ENCODE results near the gene MRPS17. TPM values are rescaled to one million over a fixed set of nuclear protein-coding genes. Genes with fewer than 3 reads are reported as not detected.

The MRPS17 gene
- total RNA-seq, 1 experiment from 2014 or later: 32.6 TPM

- intact Hi-C loops (cut with micrococcal nuclease; ENCODE audit: unreplicated experiment): no loop called here
- Mint-ChIP-seq H3K27me3 (ENCODE audit: unreplicated experiment) (no peaks in the 10 kb centered on the region), H3K4me1 (ENCODE audit: low read depth, unreplicated experiment) (no peaks in the 10 kb centered on the region), H3K9me3 (ENCODE audit: low read depth, unreplicated experiment) (no peaks in the 10 kb centered on the region), H3K27ac (ENCODE audit: unreplicated experiment) (no peak overlapping the region), H3K36me3 (ENCODE audit: insufficient read depth, unreplicated experiment) (peaks cover 15% of the 10 kb centered on the region), H3K4me3 (ENCODE audit: low read depth, unreplicated experiment) (no peak overlapping the region)
- CTCF ChIA-PET: interaction anchor here (0.7 to 1.1 kb wide), 2 partner anchors 11 to 51 kb away, joined by 4 to 7 read pairs; no protein-coding TSS in a partner anchor
- no peak for TF ChIP-seq CTCF (IDR thresholded peaks at IDR 0.05; ENCODE audit: unreplicated experiment)
- BruUV-seq (replicated peaks): no TSS peak
- no peak for DNase-seq
These were observed 17.7 kb downstream of the MRPS17 start for GRCh38 chr7:55969391-55969790.

GRCh38 chr7:55970561-55970960 is 18.9 kb downstream of the MRPS17 start:
- H3K27me3 Mint-ChIP-seq (ENCODE audit: unreplicated experiment): no peaks in the 10 kb centered on the region
- no peaks in the 10 kb centered on the region for H3K4me1 Mint-ChIP-seq (ENCODE audit: low read depth, unreplicated experiment)
- intact Hi-C loops (cut with micrococcal nuclease; ENCODE audit: unreplicated experiment): no loop called here
- no peaks in the 10 kb centered on the region for H3K9me3 Mint-ChIP-seq (ENCODE audit: low read depth, unreplicated experiment)
- no peak for DNase-seq
- TF ChIP-seq CTCF (IDR thresholded peaks at IDR 0.05; ENCODE audit: unreplicated experiment): no peak
- H3K36me3 Mint-ChIP-seq (ENCODE audit: insufficient read depth, unreplicated experiment): peaks cover 9% of the 10 kb centered on the region
- CTCF ChIA-PET: no interaction called here
- no peak overlapping the region for H3K27ac Mint-ChIP-seq (ENCODE audit: unreplicated experiment)
- no peak overlapping the region for H3K4me3 Mint-ChIP-seq (ENCODE audit: low read depth, unreplicated experiment)
- BruUV-seq (replicated peaks): no TSS peak

GRCh38 chr7:55970978-55971377 is 19.3 kb downstream of the MRPS17 start:
- Mint-ChIP-seq H3K27ac (ENCODE audit: unreplicated experiment) (no peak overlapping the region), H3K9me3 (ENCODE audit: low read depth, unreplicated experiment) (no peaks in the 10 kb centered on the region), H3K36me3 (ENCODE audit: insufficient read depth, unreplicated experiment) (peaks cover 9% of the 10 kb centered on the region), H3K4me1 (ENCODE audit: low read depth, unreplicated experiment) (no peaks in the 10 kb centered on the region), H3K4me3 (ENCODE audit: low read depth, unreplicated experiment) (no peak overlapping the region), H3K27me3 (ENCODE audit: unreplicated experiment) (no peaks in the 10 kb centered on the region)
- CTCF ChIA-PET: no interaction called here
- no peak for DNase-seq
- no peak for TF ChIP-seq CTCF (IDR thresholded peaks at IDR 0.05; ENCODE audit: unreplicated experiment)
- intact Hi-C loops (cut with micrococcal nuclease; ENCODE audit: unreplicated experiment): no loop called here
- BruUV-seq (replicated peaks): no TSS peak

- peaks cover 9% of the 10 kb centered on the region for H3K36me3 Mint-ChIP-seq (ENCODE audit: insufficient read depth, unreplicated experiment)
- no peak for TF ChIP-seq CTCF (IDR thresholded peaks at IDR 0.05; ENCODE audit: unreplicated experiment)
- DNase-seq: no peak
- no peaks in the 10 kb centered on the region for H3K27me3 Mint-ChIP-seq (ENCODE audit: unreplicated experiment)
- no peaks in the 10 kb centered on the region for H3K4me1 Mint-ChIP-seq (ENCODE audit: low read depth, unreplicated experiment)
- BruUV-seq (replicated peaks): no TSS peak
- intact Hi-C loops (cut with micrococcal nuclease; ENCODE audit: unreplicated experiment): no loop called here
- CTCF ChIA-PET: no interaction called here
- H3K27ac Mint-ChIP-seq (ENCODE audit: unreplicated experiment): no peak overlapping the region
- H3K9me3 Mint-ChIP-seq (ENCODE audit: low read depth, unreplicated experiment): no peaks in the 10 kb centered on the region
- H3K4me3 Mint-ChIP-seq (ENCODE audit: low read depth, unreplicated experiment): no peak overlapping the region
These were observed 22.1 kb downstream of the MRPS17 start for GRCh38 chr7:55973747-55974250.

All from Calu3 (cell line).